Endothelial cell of umbilical vein (primary cell): ENCODE results near the gene HDAC3. TPM values are rescaled to one million over a fixed set of nuclear protein-coding genes. Genes with fewer than 3 reads are reported as not detected.

Experiments
- BruUV-seq: library from RNA; stranded (reverse); fragments of 400-500 nt; replicated peaks from 2 replicates; lab custom pipeline; 2021; lab: Mats Ljungman, UMichigan
- CTCF ChIA-PET: fragments of 300-600, 350-600 bp; sonication (Branson Sonifier 250); formaldehyde crosslinking; loops from one replicate; lab custom pipeline; 2021; ENCODE audit warnings: antibody characterized with exemption, inconsistent platforms; lab: Charles Lee
- POLR2A ChIA-PET: fragments of 300-600, 350-600 bp; sonication (Branson Sonifier 250); formaldehyde crosslinking; loops from one replicate; lab custom pipeline; 2021; ENCODE audit warnings: antibody characterized with exemption, inconsistent platforms; lab: Charles Lee
- DNase-seq: peaks from one replicate; pipeline ENCODE4 v3.0.0-alpha.2; 2011; ENCODE audit warnings: low read depth, low spot score
- FAIRE-seq: peaks from 2 replicates; lab custom pipeline; 2011; peaks lifted over from hg19 to GRCh38; lab: Jason Lieb, UNC
- H2AFZ ChIP-seq: 2 replicates; pipeline ENCODE4 v1.6.0; 2012; ENCODE audit warnings: low read depth, low read length, control low read depth, inconsistent platforms
- H3K27ac ChIP-seq: 2 replicates; pipeline ENCODE4 v1.5.1; 2011; ENCODE audit warnings: low read depth, mild to moderate bottlenecking, control low read depth, low read length, moderate library complexity; ENCODE audit not compliant: insufficient read depth
- H3K27me3 ChIP-seq, 2 experiments: 2 replicates each; pipeline versions ENCODE4 v1.6.0 to v1.6.1; 2011; ENCODE audit warnings: low read length in 2 of 2, mixed read lengths in 1 of 2; ENCODE audit not compliant: control insufficient read depth in 2 of 2, insufficient read depth in 2 of 2
- H3K36me3 ChIP-seq, 2 experiments: 2 replicates in 1 of 2; 3 replicates in 1 of 2; pipeline ENCODE4 v1.5.1; 2011; ENCODE audit warnings: low read length in 2 of 2, mild to moderate bottlenecking in 1 of 2, moderate library complexity in 1 of 2; ENCODE audit not compliant: control insufficient read depth in 2 of 2, insufficient read depth in 2 of 2; ENCODE audit errors: extremely low read depth in 1 of 2
- H3K4me1 ChIP-seq: 3 replicates; pipeline ENCODE4 v1.5.1; 2011; ENCODE audit warnings: mild to moderate bottlenecking, low read length; ENCODE audit not compliant: control insufficient read depth, insufficient read depth; ENCODE audit errors: extremely low read depth
- H3K4me2 ChIP-seq: 2 replicates; pipeline ENCODE4 v1.6.1; 2011; ENCODE audit warnings: low read length, control low read depth, mixed read lengths; ENCODE audit not compliant: insufficient read depth
- H3K4me3 ChIP-seq, 3 experiments: fragments of 200-600 bp in 1 of 3; sonication (generic), shearing (Covaris generic) in 1 of 3; replicated peaks in 1 of 3; 2 replicates each; pipeline ENCODE4 v1.5.1; 2011 to 2016; ENCODE audit warnings: control low read depth in 3 of 3, low read length in 3 of 3, mild to moderate bottlenecking in 2 of 3, inconsistent platforms in 1 of 3, low read depth in 1 of 3, moderate library complexity in 1 of 3; ENCODE audit not compliant: insufficient read depth in 1 of 3
- H3K79me2 ChIP-seq: 2 replicates; pipeline ENCODE4 v1.6.0; 2012; ENCODE audit warnings: low read length, inconsistent platforms; ENCODE audit not compliant: control insufficient read depth, insufficient read depth
- H3K9ac ChIP-seq: replicated peaks from 2 replicates; pipeline ENCODE3; 2011; ENCODE audit warnings: low read length, control low read depth; ENCODE audit not compliant: insufficient read depth; ENCODE audit errors: extremely low read depth
- H3K9me1 ChIP-seq: replicated peaks from 3 replicates; pipeline ENCODE4 v1.6.0; 2011; ENCODE audit warnings: mild to moderate bottlenecking, low read length; ENCODE audit not compliant: control insufficient read depth, insufficient read depth; ENCODE audit errors: extremely low read depth
- H3K9me3 ChIP-seq: replicated peaks from 2 replicates; pipeline ENCODE4 v1.5.1; 2012; ENCODE audit warnings: low read length, inconsistent platforms; ENCODE audit not compliant: control insufficient read depth, insufficient read depth
- H4K20me1 ChIP-seq: replicated peaks from 2 replicates; pipeline ENCODE3; 2011; ENCODE audit warnings: mild to moderate bottlenecking, low read length; ENCODE audit not compliant: control insufficient read depth, insufficient read depth; ENCODE audit errors: extremely low read depth
- EZH2 ChIP-seq: IDR thresholded peaks from 2 replicates; pipeline ENCODE4 v1.6.1; 2012; ENCODE audit warnings: borderline replicate concordance, low read depth, mild to moderate bottlenecking, moderate library complexity, low read length, inconsistent platforms; ENCODE audit not compliant: severe bottlenecking
- FOS ChIP-seq: IDR thresholded peaks from 2 replicates; pipeline ENCODE4 v1.6.1; 2011; ENCODE audit warnings: mild to moderate bottlenecking, low read length, moderate library complexity, borderline replicate concordance; ENCODE audit not compliant: insufficient read depth
- GATA2 ChIP-seq: IDR thresholded peaks from 2 replicates; pipeline ENCODE4 v1.7.0; 2011; ENCODE audit warnings: low read depth, mild to moderate bottlenecking, moderate library complexity, mixed read lengths, low read length; ENCODE audit not compliant: insufficient read length, insufficient read depth
- JUN ChIP-seq: IDR thresholded peaks from 2 replicates; pipeline ENCODE4 v1.6.1; 2011; ENCODE audit warnings: borderline replicate concordance, low read depth; ENCODE audit not compliant: insufficient read length, insufficient read depth
- MYC ChIP-seq: IDR thresholded peaks from one replicate; pipeline ENCODE4 v1.6.1; 2011; ENCODE audit warnings: mild to moderate bottlenecking, low read depth, low read length
- POLR2A ChIP-seq: IDR thresholded peaks from 2 replicates; pipeline ENCODE4 v1.6.1; 2012; ENCODE audit warnings: low read depth, mild to moderate bottlenecking, control low read depth, low read length
- POLR2AphosphoS5 ChIP-seq: IDR thresholded peaks from 2 replicates; pipeline ENCODE4 v1.6.1; 2012; ENCODE audit warnings: low read depth, mild to moderate bottlenecking, control low read depth, low read length, moderate library complexity; ENCODE audit not compliant: insufficient read depth
- dilution Hi-C: fragments of 300-500 bp; cut with MboI; formaldehyde crosslinking; loops from one replicate; pipeline ENCODE4 v1.15.0; 2019; ENCODE audit warnings: low sequenced_read_pairs; ENCODE audit not compliant: extremely low pct_ligation_motif_present
- intact Hi-C: fragments of 100-400 bp; cut with micrococcal nuclease; formaldehyde crosslinking; loops from one replicate; pipeline ENCODE4 v1.10.0; 2022
- polyA plus RNA-seq, 4 experiments: library from polyadenylated mRNA; depleted of rRNA in 3 of 4; stranded (reverse) in 3 of 4; unstranded in 1 of 4; fragments of >200 nt; gene quantifications; 2 replicates each; pipeline versions ENCODE4 v1.2.1 to v1.2.3, GENCODE V29; 2011 to 2012; ENCODE audit warnings: missing spikeins in 1 of 4
- total RNA-seq: library from RNA; stranded (reverse); gene quantifications from 2 replicates; pipeline ENCODE4 v1.2.3, GENCODE V29; 2021
- TF ChIP-seq, protein P1 (sequence below), 2 donors: IDR thresholded peaks; 1 replicate in 1 of 2; 2 replicates in 1 of 2; pipeline ENCODE4 v1.5.1; 2011; ENCODE audit warnings: low read length in 2 of 2, mild to moderate bottlenecking in 2 of 2, moderate library complexity in 2 of 2, control low read depth in 1 of 2, inconsistent platforms in 1 of 2, low read depth in 1 of 2; ENCODE audit not compliant: insufficient read depth in 1 of 2; ENCODE audit errors: extremely low read depth in 1 of 2
- TF ChIP-seq, protein P2 (sequence below): IDR thresholded peaks from 2 replicates; pipeline ENCODE4 v1.6.1; 2011; ENCODE audit not compliant: insufficient read depth, insufficient read length

The HDAC3 gene
- total and polyA plus RNA-seq, 2 donors (not counting 3 experiments of a cell fraction or from before 2014, with no cell fraction given) = 58.5 to 75.5 TPM

DNA sequence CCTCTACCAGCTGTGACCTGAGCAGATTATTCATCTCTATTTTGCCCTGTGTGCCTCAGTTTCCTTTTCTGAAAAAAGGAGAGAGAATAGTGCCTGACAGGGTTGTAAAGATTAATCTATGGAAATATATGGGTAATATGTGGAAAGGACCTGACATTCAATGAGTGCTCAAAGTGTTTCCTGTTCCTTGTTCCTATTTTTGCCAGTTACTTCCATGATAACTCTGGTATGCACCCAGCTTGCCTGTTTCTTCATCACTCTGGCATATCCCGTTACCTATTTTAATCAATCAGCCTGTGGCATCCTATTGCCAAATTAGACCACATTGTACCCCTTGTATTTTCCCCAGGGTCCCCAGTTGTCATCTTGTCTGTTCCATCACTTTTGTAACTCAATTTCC, 48.9 kb upstream of the HDAC3 start:
- H3K27ac ChIP-seq = no peak overlapping the region
- ChIA-PET POLR2A (no interaction called here), CTCF (interaction anchor here (1.6 to 2.8 kb wide), 2 partner anchors 20 to 275 kb away, joined by 4 to 8 read pairs; no protein-coding TSS in a partner anchor)
- H4K20me1 ChIP-seq = no peaks in the 10 kb centered on the region
- H3K9me1 ChIP-seq = no peaks in the 10 kb centered on the region
- H3K79me2 ChIP-seq = peaks cover under 1% of the 10 kb centered on the region
- no peaks in the 10 kb centered on the region for H3K36me3 ChIP-seq
- H3K4me3 ChIP-seq = no peak overlapping the region
- FAIRE-seq (peak; percentile 26), DNase-seq (no peak)
- TF ChIP-seq GATA2 (no peak), JUN (no peak), POLR2A (no peak), EZH2 (no peak), MYC (no peak), POLR2AphosphoS5 (no peak), FOS (no peak)
- TF ChIP-seq, protein P1, sequence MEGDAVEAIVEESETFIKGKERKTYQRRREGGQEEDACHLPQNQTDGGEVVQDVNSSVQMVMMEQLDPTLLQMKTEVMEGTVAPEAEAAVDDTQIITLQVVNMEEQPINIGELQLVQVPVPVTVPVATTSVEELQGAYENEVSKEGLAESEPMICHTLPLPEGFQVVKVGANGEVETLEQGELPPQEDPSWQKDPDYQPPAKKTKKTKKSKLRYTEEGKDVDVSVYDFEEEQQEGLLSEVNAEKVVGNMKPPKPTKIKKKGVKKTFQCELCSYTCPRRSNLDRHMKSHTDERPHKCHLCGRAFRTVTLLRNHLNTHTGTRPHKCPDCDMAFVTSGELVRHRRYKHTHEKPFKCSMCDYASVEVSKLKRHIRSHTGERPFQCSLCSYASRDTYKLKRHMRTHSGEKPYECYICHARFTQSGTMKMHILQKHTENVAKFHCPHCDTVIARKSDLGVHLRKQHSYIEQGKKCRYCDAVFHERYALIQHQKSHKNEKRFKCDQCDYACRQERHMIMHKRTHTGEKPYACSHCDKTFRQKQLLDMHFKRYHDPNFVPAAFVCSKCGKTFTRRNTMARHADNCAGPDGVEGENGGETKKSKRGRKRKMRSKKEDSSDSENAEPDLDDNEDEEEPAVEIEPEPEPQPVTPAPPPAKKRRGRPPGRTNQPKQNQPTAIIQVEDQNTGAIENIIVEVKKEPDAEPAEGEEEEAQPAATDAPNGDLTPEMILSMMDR (IDR thresholded peaks at IDR 0.05; ENCODE audit: extremely low read depth in 1 of 2, insufficient read depth in 1 of 2, low read depth in 1 of 2, low read length in 2 of 2) = no peak
- TF ChIP-seq, protein P2, sequence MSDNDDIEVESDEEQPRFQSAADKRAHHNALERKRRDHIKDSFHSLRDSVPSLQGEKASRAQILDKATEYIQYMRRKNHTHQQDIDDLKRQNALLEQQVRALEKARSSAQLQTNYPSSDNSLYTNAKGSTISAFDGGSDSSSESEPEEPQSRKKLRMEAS = no peak
- H3K27me3 ChIP-seq = no peaks in the 10 kb centered on the region
- dilution Hi-C loops = no loop called here
- intact Hi-C loops = no loop called here
- BruUV-seq = no TSS peak
- H3K4me1 ChIP-seq = peaks cover 33% of the 10 kb centered on the region
- no peak overlapping the region for H3K4me2 ChIP-seq
- H3K9ac ChIP-seq = no peak overlapping the region
- H3K9me3 ChIP-seq = no peaks in the 10 kb centered on the region
- H2AFZ ChIP-seq = no peak overlapping the region
